Colonic mucosa (tissue), 4 donors: ENCODE results near the gene SLC16A6. TPM values are rescaled to one million over a fixed set of nuclear protein-coding genes. Genes with fewer than 3 reads are reported as not detected.
"Not testable (repeated sequence)": the region's sequence is repeated elsewhere in the genome, so short reads cannot be mapped to it uniquely, and the experiment has no call there.

Source experiments
- DNase-seq: peaks from one replicate; pipeline ENCODE4 v3.0.0-alpha.2; 2020
- H3K27ac ChIP-seq: fragments of 200-600 bp; one replicate; pipeline ENCODE4 v1.8.0; 2021
- H3K27me3 ChIP-seq: fragments of 200-600 bp; one replicate; pipeline ENCODE4 v1.8.0; 2021
- H3K36me3 ChIP-seq: fragments of 200-600 bp; one replicate; pipeline ENCODE4 v1.8.0; 2021
- H3K4me1 ChIP-seq: fragments of 200-600 bp; one replicate; pipeline ENCODE4 v1.8.0; 2021; ENCODE audit warnings: mild to moderate bottlenecking
- H3K4me3 ChIP-seq: fragments of 200-600 bp; one replicate; pipeline ENCODE4 v1.8.0; 2021
- H3K9ac ChIP-seq, 2 donors: one replicate each; pipeline ENCODE4 v1.7.0; 2013; ENCODE audit warnings: control low read depth in 2 of 2, low read depth in 2 of 2, low read length in 2 of 2
- H3K9me3 ChIP-seq: fragments of 200-600 bp; one replicate; pipeline ENCODE4 v1.8.0; 2021
- intact Hi-C: fragments of 100-400 bp; cut with DNase I; formaldehyde crosslinking; loops from one replicate; pipeline ENCODE4 v1.14.1; 2022
- total RNA-seq, 2 donors: library from RNA; stranded (reverse); fragmentation: NEBNext Ultra II Directional in 1 of 2; extraction: Animal tissue kit (Norgen Biotek cat#: 25700) in 1 of 2; gene quantifications; one replicate each; pipeline ENCODE4 v1.2.1, GENCODE V29; 2021
- TF ChIP-seq, protein P1 (sequence below): fragments of 200-600 bp; IDR thresholded peaks from one replicate; pipeline ENCODE4 v1.8.0; 2022; ENCODE audit warnings: antibody characterized with exemption, mild to moderate bottlenecking
- donor health status: healthy.
- donor health status: DM: no; HTN: no; CAD: no.
- donor health status: DM: no; HTN: no; CAD: no.

The SLC16A6 gene, protein sequence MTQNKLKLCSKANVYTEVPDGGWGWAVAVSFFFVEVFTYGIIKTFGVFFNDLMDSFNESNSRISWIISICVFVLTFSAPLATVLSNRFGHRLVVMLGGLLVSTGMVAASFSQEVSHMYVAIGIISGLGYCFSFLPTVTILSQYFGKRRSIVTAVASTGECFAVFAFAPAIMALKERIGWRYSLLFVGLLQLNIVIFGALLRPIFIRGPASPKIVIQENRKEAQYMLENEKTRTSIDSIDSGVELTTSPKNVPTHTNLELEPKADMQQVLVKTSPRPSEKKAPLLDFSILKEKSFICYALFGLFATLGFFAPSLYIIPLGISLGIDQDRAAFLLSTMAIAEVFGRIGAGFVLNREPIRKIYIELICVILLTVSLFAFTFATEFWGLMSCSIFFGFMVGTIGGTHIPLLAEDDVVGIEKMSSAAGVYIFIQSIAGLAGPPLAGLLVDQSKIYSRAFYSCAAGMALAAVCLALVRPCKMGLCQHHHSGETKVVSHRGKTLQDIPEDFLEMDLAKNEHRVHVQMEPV
- total RNA-seq: under 1 TPM; 0.15 to 0.19 TPM

DNA sequence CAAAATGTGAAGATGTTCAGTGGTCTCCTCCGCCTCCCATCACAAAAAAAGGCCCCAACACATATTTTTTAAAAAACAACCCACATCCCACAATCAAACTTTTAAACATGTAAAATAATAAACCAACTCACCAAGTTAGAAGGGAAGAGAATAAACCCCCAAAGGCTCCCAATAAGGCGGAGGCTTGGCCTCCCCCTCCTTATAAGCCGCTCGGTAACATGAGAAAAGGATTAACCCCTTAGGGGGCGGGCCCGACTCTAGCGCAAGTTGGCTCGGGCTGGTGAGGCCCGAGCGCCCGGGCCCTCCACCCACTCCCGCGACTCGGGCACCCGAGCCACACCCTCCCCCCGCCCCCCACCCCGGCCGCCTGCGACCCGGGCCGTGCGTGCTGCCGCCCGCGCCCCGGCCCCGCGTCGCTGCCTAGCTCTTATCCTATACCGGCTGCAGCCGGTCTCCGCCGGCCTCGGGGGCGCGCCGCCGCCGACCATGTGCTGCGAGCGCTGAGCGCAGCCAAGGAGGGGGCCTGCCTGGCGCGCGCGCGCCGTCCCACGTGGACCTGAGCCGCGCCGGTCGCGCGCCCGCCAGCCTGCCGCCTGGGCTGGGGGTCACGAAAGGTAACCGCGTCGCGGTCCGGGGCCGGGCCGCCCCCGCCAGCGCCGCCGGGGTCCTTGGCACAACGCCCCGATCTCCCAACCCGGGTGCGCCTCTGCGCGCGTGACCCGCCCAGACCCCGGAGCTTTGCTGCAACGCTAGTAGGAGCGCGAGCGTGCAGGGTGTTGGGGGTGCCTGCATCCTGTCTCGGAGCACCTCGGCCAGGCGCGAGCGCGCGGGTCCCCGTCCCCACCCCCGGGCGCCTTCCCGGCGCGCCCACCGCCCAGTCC is at the start of gene SLC16A6, which contains the start of gene ARSG:
TSS of gene SLC16A6 (minus strand) at position 173 of the 881 bp plus-strand sequence. CDS start 12,807 bp downstream, outside the sequence.
TSS of gene ARSG (plus strand) at position 541 of the 881 bp plus-strand sequence. CDS start 15,999 bp downstream, outside the sequence.
- Histone ChIP-seq H3K27ac (peak within 1 kb of the TSS; percentile 73), H3K36me3 (no peaks in the 10 kb centered on the region), H3K9ac (peak within 1 kb of the TSS; percentile 34 to 77), H3K27me3 (peaks cover 37% of the 10 kb centered on the region), H3K9me3 (no peaks in the 10 kb centered on the region), H3K4me1 (peaks cover 8% of the 10 kb centered on the region), H3K4me3 (peak within 1 kb of the TSS; percentile 58)
- intact Hi-C loops: no loop called here
- DNase-seq: peak; percentile 52
- TF ChIP-seq, protein P1, sequence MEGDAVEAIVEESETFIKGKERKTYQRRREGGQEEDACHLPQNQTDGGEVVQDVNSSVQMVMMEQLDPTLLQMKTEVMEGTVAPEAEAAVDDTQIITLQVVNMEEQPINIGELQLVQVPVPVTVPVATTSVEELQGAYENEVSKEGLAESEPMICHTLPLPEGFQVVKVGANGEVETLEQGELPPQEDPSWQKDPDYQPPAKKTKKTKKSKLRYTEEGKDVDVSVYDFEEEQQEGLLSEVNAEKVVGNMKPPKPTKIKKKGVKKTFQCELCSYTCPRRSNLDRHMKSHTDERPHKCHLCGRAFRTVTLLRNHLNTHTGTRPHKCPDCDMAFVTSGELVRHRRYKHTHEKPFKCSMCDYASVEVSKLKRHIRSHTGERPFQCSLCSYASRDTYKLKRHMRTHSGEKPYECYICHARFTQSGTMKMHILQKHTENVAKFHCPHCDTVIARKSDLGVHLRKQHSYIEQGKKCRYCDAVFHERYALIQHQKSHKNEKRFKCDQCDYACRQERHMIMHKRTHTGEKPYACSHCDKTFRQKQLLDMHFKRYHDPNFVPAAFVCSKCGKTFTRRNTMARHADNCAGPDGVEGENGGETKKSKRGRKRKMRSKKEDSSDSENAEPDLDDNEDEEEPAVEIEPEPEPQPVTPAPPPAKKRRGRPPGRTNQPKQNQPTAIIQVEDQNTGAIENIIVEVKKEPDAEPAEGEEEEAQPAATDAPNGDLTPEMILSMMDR: no peak

DNA sequence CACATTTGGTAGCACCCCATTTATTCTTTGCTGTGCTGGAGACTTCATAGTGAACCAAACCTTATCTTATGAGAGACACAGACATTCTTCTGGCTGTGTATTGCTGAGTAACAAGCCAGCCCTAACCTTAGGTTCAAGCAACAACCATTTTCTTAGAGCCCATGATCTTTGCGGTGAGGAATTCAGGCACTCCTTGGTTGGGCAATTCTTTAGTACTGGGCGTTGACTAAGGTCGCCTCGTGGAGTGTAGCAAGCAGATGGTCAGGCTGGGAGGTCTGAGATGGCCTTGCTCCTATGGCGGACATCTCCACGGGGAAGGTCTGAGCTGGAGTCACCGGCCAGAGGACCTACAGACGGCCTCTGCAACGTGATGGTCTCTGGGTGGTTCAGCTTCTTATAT is 43.5 kb upstream of the SLC16A6 start:
- Histone ChIP-seq H3K9ac (no peak overlapping the region), H3K4me1 (no peaks in the 10 kb centered on the region), H3K27me3 (no peaks in the 10 kb centered on the region), H3K36me3 (no peaks in the 10 kb centered on the region), H3K4me3 (no peak overlapping the region), H3K27ac (no peak overlapping the region), H3K9me3 (no peaks in the 10 kb centered on the region)
- no peak for DNase-seq
- TF ChIP-seq, protein P1: no peak
- intact Hi-C loops: no loop called here

DNA sequence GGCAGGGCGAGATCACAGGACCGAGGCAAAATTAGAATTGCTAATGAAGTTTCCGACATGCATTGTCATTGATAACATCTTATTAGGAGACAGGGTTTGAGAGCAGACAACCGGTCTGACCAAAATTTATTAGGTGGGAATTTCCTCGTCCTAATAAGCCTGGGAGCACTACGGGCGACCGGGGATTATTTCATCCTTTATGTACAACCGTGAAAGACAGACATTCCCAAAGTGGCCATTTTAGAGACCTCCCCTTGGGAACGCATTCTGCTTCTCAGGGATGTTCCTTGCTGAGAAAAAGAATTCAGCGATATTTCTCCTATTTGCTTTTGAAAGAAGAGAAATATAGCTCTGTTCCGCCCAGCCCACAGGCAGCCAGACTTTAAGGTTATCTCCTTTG is 41.0 kb upstream of the SLC16A6 start:
- H3K4me1 ChIP-seq: not testable (repeated sequence)

DNA sequence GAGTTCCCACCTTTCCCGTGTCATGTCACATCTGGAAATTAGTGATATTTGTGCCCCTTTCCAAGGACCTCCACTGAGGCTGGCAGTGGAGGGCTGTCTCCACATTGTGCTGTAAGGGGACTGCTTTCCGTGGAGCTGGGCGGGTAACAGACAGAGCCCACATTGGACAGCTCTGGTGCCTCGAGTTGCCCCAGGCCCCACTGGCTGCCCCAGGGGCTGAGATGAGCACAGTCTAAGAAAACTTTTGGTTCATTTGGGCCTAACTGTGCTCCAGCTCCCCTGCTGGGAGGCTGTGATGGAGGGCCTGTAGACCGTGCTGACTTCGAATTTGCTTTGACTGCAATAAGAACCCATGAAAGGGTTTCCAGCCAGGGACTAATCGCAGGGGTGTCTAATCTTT is 38.4 kb upstream of the SLC16A6 start:
- H3K27me3 ChIP-seq: no peaks in the 10 kb centered on the region
- no peaks in the 10 kb centered on the region for H3K4me1 ChIP-seq
- intact Hi-C loops: no loop called here
- no peak overlapping the region for H3K27ac ChIP-seq
- no peaks in the 10 kb centered on the region for H3K9me3 ChIP-seq
- no peak for DNase-seq
- TF ChIP-seq, protein P1: no peak
- H3K9ac ChIP-seq: no peak overlapping the region
- no peak overlapping the region for H3K4me3 ChIP-seq
- H3K36me3 ChIP-seq: no peaks in the 10 kb centered on the region

More for the DNA sequence above, 41.0 kb upstream of the SLC16A6 start:
- intact Hi-C loops, H3K9ac ChIP-seq, H3K4me3 ChIP-seq, H3K36me3 ChIP-seq, H3K27me3 ChIP-seq, DNase-seq, H3K9me3 ChIP-seq, H3K27ac ChIP-seq: not testable (repeated sequence)

DNA sequence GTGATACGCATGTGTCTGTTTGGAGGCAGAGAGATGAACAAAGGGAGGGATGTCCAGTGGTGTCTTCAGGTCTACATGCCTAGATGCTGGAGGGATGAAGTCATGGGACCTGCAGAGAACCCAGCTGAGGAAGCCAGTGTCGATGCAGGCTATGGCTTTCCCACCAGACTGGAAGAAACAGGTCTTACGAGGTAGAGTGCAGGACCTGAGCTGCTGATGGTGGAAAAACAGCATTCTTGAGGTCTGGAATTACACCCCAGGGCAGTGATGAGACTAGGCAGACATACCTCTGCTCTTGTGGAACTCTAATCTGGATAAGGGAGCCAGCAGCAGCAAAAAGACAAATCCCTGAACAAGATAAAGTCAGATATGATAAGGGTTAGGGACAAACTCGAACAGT is 37.7 kb upstream of the SLC16A6 start:
- no peak overlapping the region for H3K9ac ChIP-seq
- no peak overlapping the region for H3K4me3 ChIP-seq
- H3K9me3 ChIP-seq: no peaks in the 10 kb centered on the region
- H3K4me1 ChIP-seq: no peaks in the 10 kb centered on the region
- intact Hi-C loops: no loop called here
- TF ChIP-seq, protein P1: no peak
- H3K27ac ChIP-seq: no peak overlapping the region
- no peak for DNase-seq
- no peaks in the 10 kb centered on the region for H3K36me3 ChIP-seq
- no peaks in the 10 kb centered on the region for H3K27me3 ChIP-seq
